HG03139 (cell line): ENCODE results near the gene SINHCAF.
"Not testable (repeated sequence)": the region's sequence is repeated elsewhere in the genome, so short reads cannot be mapped to it uniquely, and the experiment has no call there.

Experiments
- ATAC-seq: cut with Tn5 transposase; IDR thresholded peaks from one replicate; pipeline ENCODE4 v1.9.1; 2021; ENCODE audit not compliant: unreplicated experiment

Gene SINHCAF

DNA sequence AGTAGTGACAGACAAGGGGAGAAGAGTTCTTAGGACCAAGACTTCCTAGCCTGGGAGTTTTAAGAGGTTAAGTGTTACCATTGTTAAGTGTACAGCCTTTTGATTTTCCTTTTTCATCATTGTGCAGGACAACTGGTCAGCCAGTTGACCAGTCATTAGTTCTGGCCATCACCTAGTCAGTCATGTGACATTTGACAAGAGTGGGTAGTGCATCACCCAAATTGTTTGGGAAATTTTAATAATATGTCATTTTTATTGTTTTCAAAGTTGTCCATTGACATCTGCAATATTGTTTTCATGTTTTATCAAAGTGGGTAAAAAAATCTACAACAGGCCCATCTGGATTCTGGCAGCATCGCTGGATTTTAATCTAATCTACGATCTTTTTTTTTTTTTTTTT is 15.5 kb downstream of the SINHCAF start:
- no peak for ATAC-seq

DNA sequence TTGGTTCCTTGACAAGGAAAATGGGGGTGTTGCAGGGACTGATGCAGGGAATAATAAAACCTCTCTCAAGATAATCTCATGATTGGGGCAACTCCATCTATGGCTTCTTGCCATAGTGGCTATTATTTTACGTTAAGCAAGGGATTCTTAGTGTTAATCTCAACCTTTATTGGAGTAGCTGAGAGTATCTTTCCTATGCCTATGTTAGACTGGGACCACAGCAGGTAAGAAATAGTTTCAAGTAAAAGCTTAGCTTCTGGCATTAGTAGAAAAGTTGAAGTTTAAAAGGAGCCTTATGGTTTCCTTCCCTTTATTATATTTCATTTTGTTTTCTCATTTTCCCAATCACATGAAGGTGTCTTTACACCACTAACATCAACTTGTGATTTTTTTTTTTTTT is 16.7 kb downstream of the SINHCAF start:
- no peak for ATAC-seq

DNA sequence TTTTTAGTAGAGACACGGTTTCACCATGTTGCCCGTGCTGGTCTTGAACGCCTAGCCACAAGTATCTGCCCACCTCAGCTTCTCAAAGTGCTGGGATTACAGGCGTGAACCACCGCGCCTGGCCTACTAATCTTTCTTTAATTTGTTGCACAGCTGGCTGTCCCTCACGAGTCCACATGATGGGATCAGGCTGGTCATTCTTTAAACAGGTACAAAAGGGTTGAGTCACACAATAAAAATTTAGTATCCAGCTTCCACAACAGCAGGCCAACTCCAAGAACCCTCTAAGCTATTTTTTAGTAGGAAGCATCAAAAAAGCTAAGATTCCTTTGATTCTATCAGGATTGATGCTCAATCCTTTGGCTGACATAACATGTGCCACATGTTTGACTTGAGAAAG is 17.8 kb downstream of the SINHCAF start:
- no peak for ATAC-seq

DNA sequence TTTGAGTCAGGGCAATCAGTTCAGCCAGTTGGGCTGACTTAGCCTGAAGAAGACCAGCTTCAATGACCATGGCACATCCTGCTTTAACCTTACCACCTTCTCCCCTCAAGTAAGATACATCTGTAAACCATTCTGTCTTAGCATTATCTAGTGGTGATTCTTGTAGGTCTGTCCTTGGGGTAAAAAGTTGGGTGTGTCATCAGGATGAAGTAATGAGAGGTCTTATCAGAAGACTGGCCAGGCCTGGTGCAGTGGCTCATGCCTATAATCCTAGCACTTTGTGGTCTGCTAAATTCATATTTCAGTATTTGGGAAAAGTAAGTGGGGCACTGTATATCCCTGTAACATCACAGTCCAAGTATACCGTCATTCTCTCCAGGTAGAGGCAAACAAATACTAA is 19.1 kb downstream of the SINHCAF start:
- no peak for ATAC-seq

DNA sequence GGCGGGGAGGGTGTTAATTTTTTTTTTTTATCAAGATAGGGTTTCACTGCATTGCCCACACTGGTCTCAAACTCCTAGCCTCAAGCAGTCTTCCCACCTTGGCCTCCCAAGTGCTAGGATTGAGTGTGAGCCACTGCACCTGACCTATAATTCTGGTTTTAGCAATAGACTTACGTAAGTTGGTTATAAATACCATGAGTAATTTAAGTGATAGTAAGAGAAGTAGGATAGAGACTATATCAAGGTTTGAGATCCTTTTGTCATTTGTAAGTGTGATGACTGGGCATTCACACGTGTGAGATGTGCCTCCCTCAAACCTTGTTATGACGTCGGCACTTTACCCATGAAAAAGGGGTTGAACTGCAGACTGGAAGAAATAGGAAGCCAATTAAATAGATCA is 22.5 kb downstream of the SINHCAF start:
- no peak for ATAC-seq

DNA sequence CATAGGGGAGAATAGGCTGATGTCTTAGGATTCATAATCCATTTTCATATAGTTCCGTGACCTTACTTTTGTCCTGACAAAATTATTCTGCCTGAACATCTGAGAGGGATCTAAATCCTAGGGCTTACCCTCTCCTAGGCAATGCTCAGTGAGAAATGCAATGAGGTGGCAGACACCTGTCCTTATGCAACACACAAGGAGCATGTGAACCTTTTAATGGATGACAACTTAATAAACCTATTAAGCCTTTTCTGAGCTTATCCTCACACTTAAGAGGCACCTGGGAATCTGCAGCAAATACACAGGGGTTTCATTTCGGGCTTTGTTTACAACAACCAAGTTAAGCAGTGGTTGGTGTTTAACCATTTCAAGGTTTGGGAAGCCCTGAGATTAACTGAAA is 24.6 kb downstream of the SINHCAF start:
- ATAC-seq = no peak

DNA sequence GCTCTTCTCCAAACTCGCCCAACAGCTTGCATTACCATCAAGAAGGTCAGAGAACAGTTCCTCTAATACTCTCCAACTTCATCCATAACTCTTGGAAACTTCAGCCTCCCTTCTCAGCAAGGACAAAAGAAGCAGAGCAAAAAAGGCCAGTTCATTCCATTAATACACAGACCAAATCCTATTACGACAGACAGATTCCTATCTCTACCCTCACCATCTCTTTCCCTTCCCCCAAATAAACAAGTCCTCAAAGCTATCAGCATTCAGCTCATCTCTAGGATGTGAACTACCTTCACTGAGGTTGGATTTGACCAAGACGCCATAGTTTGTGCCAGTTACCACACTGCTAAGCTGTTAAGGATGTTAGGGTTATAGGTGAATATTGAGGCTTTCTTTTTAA is 25.2 kb downstream of the SINHCAF start:
- ATAC-seq = no peak

DNA sequence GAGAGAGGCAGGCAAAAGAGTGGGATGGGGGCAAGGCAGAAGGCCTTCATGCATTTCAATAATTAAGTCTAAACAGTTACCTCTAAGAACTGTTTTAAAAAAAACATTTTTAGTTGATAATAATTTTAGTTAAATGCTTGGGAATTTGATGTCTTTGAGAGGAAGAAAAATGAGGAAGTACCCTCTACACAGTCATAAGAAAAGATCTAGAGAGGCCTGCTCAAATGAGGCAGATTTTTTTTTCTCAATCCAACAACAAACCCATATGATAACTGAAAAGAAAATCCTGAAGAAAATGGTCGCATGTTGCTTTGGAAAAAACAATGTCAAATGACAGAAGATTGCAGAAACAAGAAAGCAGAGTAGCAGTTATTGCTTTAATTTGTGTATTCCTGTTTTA is 25.6 kb downstream of the SINHCAF start:
- no peak for ATAC-seq

DNA sequence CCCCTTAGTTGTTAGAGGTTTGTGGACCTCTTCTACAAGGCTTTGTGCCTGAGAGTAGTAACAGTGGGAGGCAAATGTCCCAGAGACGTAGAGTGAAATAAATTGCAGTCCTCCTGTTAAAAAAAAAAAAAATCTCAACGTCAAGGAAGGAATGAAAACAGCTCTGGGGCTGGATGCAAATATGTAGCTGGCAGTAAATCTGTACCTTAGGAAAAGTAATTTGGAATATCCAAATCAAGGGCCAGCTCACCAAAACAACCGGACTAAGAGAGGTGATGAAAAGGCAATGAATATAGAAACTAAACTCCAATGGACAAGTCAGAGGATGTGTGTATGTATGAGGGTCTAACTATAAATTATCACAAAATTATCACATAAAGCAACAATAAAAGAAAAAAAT is 27.0 kb downstream of the SINHCAF start:
- no peak for ATAC-seq

DNA sequence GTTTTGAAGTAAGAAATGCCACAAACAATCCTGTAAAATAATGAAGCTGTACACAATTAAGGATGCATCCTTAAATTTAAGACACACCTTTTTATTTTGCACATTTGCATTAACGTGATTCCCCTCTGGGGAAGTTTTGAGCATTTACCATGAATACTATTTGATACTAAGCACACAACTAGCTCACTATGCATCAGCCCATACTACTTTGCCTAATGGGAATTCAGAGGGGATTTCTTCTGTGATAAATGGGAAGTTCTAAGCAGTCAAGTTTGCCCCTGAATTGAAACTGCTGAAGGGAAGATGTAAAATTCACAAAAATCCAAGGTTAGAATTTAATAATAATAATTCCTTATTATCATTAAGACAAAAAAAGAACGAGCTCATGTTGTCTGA is 27.4 kb downstream of the SINHCAF start:
- no peak for ATAC-seq

DNA sequence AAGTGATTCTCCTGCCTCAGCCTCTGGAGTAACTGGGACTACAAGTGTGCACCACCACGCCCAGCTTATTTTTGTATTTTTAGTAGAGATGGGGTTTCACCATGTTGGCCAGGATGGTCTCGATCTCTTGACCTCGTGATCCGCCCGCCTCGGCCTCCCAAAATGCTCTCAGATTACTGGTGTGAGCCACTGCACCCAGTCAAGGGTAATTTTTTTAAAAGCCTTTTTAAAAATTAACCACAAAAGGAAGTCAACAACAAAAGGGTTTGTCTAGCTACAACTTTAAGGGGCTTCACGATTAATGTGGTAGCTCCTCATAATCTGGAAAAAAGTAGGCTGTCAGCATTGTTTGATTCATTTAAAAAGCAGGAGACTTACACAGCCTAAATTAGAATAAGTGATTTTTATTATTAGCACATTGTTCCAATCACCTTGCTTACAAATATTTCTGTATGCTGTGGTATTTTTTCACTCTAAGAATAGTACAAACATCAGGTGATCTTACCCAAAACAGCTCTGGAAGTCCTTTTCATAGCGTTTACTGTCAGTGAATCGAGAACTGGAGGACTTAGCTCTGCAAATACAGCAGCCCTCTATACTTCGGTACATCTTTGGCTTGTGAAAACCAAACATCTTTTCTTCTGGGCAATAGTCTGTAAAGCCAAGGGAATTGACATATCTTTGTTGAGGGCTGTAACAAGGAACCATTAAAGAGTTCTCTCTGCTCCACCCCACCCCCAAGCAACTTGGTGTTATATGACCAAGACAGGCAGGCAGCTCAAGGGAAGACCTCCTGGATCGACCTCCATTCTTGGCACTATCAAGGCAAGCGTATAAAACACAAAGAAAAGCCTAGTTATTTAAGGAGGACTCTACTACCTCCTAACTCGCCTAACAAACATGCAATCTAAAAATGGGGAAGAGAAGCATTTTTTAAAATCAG is 28.1 kb downstream of the SINHCAF start:
- ATAC-seq = no peak

DNA sequence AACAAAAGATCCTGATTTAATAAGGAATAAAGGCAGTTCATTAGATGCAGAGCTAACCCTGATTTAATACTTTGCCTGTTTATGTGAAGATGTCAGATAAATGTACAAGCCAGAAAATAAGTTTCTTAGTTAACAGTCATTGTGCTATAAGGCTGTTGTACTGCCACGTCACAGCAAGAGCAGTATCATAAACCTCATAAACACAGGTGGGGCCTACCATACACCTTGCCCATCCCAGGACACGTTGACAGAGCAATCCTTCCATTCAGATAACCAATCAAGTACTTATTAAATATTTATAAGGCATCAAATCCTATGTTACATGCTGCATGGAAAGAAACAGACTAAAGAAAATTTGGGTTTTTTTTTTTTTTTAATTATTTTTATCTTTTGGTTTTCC is 36.5 kb downstream of the SINHCAF start:
- ATAC-seq = no peak

DNA sequence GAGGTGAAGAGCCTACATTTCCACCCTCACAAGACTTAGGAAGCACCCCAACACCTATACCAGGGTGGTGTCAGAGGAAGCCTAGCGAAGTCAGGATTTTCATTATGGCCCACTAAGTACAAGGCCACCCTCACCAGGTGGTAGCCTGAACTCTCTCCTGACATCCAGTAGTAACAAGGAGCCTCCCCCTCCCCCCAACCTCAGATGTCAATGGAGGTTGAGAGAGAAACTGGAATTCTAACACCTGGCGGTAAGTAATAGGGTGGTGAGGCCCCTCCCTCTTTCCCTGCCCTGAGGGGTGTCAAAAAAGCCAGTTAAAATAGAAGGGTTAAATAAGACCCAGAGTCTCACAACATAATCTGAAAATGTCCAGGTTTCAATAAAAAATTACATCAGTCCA is 37.6 kb downstream of the SINHCAF start:
- ATAC-seq = no peak

DNA sequence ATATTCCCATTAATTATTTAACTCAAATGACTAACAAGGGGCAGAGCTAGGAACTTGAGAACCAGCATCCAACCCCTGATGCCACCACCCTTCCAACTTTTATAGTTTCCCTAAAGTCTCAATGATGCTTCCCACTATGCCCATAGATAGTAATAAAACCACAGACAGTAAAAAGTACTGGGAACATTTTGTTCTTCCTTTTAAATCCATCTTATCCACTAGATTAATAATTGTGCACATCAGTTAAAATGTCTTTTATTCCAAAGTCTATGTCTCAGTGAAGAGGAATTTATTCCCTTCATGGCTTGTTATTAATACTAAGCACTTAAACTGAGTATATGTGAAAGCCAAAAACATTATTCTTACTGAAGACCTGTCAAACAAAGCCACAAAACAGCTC is 45.8 kb downstream of the SINHCAF start:
- ATAC-seq = no peak

DNA sequence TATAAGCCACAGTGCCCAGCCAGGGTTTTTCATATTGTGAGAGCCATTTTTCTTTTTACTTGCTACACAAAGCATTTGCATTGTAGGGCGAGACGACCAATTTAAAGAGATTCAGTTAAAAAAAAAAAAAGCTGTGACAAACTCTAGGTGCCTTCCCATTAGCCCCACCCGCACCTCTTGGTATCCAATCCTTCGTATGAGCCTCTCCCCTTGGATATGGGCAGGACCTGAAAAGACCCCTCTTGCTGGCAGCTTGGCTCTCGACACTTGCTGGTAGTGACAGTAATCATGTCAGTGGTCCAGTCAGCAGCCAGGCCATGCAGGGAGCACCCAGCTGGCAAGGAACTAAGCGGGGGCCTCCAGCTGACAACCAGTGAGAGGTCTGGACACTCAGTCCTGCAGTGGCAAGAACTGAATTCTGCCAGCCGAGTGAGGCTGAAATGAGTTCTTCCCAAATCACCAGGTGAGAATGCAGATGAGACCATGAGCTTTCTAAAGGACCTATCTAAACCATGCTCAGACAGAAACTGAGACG is 46.5 kb downstream of the SINHCAF start:
- no peak for ATAC-seq

DNA sequence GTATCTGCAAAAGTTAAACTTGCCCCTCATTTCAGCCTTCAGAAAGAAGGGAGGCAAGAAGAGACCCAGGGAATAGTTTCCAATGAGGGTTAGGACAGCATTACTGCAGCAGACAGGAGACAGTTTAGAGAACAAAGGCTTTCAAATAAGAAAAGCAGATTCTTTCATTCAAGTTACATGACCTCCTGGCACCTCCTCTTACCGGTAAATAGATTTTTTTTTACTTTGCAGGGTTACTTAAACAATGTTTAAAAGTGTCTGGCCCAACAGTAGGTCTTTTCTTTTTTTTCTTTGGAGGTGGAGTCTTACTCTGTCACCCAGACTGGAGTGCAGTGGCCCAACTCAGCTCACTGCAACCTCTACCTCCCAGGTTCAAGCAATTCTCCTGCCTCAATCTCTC is 47.1 kb downstream of the SINHCAF start:
- ATAC-seq = no peak

DNA sequence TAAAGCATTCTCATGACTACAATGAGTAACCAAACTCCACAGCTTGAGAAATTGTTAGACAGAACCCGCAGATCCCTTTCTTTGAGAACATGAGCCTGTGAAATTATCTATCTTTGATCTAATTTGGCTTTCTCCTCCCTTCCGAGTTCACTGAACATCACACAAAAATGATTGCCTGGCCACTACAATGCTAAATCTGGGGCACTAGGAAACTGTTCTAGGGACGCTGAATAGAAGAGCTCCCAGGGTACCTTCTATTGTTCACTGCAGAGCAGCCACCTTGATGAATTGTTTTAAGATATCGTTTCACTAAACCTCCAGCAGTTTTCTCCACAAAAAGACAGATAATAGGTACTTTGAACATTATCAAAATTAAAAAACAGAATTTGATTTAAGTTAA is 47.5 kb downstream of the SINHCAF start:
- ATAC-seq = no peak

DNA sequence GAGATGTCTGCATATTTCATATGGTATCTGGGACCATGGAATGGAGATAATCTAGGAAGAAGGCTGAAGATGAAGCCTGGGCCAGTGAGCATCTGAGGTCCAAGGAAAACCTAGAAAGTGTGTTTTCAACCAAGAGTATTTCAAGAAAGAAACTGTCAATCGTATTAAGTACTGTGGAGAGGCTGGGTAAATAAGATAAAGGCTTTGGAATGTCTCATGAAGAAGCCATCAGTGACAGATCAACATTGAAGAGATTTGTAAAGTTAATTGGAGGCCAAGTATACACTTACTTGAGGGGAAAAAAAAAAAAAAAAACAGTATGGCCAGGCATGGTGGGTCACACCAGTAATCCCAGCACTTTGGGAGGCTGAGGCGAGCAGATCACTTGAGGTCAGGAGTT is 48.9 kb downstream of the SINHCAF start:
- no peak for ATAC-seq

DNA sequence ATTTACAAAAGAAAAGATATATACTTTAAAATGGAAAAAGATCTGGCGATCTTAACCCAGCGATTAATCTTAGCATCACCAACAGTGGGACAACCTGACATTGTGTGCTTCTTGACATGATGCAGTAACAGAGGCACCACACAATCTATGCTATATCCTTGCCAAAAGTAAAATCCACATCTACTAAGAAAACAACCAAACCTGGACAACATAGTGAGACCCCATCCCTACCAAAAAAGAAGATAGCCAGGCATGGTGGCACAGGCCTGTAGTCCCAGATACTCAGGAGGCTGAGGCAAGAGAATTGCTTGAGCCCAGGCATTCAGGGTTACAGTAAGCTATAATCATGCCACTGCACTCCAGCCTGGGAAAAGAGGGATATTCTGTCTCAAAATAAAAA is 50.5 kb downstream of the SINHCAF start:
- no peak for ATAC-seq

DNA sequence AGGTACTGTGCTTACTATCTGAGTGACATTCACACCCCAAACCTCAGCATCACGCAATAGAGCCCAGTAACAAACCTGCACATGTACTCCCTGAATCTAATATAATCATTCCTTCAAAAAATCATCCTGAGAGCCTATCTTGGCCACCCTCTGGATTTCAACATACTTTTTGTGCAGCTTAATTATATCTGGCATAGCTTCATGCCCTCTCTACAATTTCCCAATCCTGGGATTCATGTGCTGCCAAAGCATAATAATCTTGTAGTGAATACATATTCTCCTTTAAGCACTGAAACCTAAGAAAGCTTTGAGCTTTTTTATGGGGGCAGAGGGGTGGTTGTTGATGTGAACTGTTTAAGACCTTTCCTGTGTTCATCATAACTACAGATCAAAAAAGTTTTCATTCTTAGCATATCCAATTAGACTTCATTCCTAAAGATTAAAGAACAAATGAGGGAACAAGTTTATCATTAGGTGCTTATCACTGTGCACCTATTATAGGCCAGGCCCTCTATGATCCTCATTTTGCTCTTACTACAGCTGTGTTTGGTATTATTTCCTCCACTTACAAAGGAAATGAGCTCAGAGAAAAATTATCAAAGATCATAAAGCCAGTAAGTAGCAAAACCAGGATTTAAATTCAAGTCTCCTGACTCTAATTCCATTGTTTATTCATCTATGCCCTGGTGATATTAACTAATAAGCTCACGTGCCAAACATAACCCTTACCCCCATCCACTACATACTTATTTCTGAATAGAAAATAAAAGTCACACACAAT is 51.2 kb downstream of the SINHCAF start:
- ATAC-seq = no peak

DNA sequence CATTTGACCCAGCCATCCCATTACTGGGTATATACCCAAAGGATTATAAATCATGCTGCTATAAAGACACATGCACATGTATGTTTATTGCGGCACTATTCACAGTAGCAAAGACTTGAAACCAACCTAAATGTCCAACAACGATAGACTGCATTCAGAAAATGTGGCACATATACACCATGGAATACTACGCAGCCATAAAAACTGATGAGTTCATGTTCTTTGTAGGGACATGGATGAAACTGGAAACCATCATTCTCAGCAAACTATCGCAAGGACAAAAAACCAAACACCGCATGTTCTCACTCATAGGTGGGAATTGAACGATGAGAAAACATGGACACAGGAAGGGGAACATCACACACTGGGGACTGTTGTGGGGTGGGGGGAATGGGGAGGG is 52.2 kb downstream of the SINHCAF start:
- not testable (repeated sequence) for ATAC-seq

DNA sequence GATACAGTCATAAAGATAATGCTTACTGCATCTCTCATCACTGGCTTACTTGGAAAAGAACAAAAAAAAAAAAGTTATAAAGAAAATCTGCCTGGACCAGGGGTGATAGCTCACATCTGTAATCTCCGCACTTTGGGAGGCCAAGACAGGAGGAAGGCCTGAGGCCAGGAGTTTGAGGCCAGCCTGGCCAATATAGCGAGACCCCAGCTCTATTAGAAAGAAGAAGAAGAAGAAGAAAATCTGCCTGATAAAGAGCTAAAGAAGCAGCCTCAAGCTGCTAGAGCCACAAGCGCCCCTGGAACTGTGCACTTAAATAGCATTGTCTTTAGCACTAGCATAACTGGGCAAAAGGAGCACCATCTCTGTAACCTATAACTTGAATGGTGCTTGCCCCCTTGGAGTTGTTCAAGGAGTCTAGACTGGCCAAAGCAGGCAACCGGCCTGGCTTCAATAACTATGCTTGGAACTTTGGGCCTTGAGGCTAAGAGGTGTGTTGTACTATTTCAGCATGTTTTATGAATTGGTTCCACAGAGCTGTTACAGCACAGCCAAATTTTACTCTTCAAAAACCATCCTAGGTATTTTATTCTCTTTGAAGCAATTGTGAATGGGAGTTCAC is 53.2 kb downstream of the SINHCAF start:
- ATAC-seq = no peak
